ENCODE results near the gene ALK. TPM values are rescaled to one million over a fixed set of nuclear protein-coding genes. Genes with fewer than 3 reads are reported as not detected.

The ALK gene
- total RNA-seq, 2 donors from 2014 or later = 0.16 to 0.26 TPM

- H3K27me3 ChIP-seq = no peaks in the 10 kb centered on the region
- no peak overlapping the region for H3K4me3 ChIP-seq
- no peak for DNase-seq (ENCODE audit: low spot score)
- no peaks in the 10 kb centered on the region for H3K4me1 ChIP-seq
- H3K27ac ChIP-seq = no peak overlapping the region
- H3K9me3 ChIP-seq = no peaks in the 10 kb centered on the region
- no peak for TF ChIP-seq CTCF (IDR thresholded peaks at IDR 0.05)
- peaks cover 25% of the 10 kb centered on the region for H3K36me3 ChIP-seq
Measured at GRCh38 chr2:29166242-29167039, 754.9 kb downstream of the ALK start.

GRCh38 chr2:29165362-29166241, 755.8 kb downstream of the ALK start:
- no peak for DNase-seq (ENCODE audit: low spot score)
- TF ChIP-seq CTCF (IDR thresholded peaks at IDR 0.05) = no peak
- no peaks in the 10 kb centered on the region for H3K27me3 ChIP-seq
- no peaks in the 10 kb centered on the region for H3K9me3 ChIP-seq
- H3K36me3 ChIP-seq = peaks cover 33% of the 10 kb centered on the region
- no peak overlapping the region for H3K27ac ChIP-seq
- H3K4me3 ChIP-seq = no peak overlapping the region
- no peaks in the 10 kb centered on the region for H3K4me1 ChIP-seq

DNA sequence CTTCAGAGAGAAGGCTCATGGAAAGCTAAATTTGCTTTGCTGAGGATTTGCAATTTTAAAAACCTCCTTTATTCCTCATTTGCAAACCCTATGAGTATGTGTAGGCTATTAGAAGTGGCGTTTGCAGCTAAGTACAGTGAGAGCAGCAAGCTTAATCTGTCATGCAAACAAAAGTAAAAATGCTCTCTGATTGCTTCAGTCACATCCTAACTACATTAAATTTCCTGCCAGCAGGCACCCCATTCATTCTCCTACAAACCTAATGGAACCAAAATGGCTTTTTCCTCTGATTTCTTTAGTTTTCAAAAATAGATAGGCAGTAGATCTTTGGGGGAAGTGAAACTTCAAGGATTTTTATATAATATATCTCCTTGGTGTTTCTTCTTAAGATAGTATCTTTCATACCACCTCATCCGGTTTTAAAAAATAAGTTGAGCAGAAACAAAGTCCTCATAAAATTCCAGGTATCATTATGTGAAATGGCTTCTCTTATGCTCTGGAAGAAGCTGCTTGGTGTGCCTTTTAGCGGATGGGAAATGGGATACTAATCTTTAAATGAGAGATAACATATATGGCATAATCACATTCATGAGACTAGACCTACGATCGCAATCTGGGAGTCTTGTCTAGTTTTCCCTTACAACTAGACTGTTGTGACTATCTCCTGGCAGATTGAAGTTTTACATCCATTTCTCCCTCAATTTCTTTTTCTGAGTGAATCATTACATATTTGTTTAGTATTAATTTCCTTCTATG, 757.1 kb downstream of the ALK start:
- Histone ChIP-seq H3K4me3 (no peak overlapping the region), H3K27ac (no peak overlapping the region), H3K9me3 (no peaks in the 10 kb centered on the region), H3K36me3 (peaks cover 45% of the 10 kb centered on the region), H3K27me3 (no peaks in the 10 kb centered on the region), H3K4me1 (no peaks in the 10 kb centered on the region)
- TF ChIP-seq CTCF (IDR thresholded peaks at IDR 0.05) = no peak
- no peak for DNase-seq (ENCODE audit: low spot score)

DNA sequence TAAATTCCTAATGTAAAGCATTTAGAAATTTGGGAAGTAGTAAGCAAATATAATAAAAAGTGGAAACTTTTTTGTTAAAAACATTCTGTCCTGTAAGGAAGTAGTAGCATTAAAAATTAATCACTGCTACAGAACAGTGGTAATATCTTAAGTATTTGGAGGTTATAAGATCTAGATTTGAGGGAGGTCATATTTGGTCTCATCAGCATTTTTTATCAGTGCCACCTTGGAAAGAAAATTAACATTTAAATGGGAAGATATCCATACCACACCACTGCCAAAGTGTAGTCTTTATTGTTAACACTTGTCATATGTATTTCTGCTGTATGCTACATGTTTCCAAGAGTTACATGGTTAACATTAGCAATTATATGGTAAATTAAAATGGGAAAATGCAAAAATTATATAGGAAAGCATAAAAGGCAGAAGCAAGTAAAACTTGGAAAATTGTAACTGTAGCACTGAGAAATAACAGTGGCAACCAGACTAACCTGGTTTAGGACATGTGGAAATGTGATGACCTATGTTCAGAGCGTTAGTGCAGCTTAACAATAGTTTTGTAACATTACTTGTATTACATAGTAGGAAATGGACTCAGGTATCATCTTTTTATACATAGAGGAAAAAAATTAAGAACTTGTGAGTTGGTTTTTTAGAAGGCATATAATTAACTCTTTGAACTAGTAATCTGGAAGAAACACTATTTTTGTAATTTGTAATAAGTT, 759.0 kb downstream of the ALK start:
- Histone ChIP-seq H3K27me3 (no peaks in the 10 kb centered on the region), H3K27ac (no peak overlapping the region), H3K4me3 (no peak overlapping the region), H3K9me3 (no peaks in the 10 kb centered on the region), H3K4me1 (peaks cover 0 to 8% of the 10 kb centered on the region in 2 donors), H3K36me3 (peaks cover 56% of the 10 kb centered on the region)
- TF ChIP-seq CTCF (IDR thresholded peaks at IDR 0.05) = no peak
- no peak for DNase-seq (ENCODE audit: low spot score)

DNA sequence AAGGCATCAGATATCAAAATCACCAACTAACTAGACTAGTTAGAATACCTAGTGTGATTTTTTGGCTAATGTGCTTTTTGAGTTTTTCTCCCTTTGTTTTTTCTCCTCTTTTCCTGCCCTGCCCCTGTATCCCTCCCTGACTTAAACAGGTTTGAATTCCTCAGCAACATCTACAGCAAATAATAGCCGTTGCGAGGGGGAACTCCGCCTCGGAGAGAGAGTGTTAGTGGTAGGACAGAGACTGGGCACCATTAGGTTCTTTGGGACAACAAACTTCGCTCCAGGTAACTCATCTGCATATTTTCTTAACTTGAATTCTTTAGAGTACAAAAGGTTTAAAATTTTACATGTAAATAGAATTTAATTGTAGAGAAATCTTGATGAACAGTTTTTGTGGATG, 761.2 kb downstream of the ALK start:
- H3K27me3 ChIP-seq = no peaks in the 10 kb centered on the region
- H3K36me3 ChIP-seq = peaks cover 65% of the 10 kb centered on the region

More for the DNA sequence above, 761.2 kb downstream of the ALK start:
- no peak for TF ChIP-seq CTCF (IDR thresholded peaks at IDR 0.05)
- Histone ChIP-seq H3K4me3 (no peak overlapping the region), H3K27ac (no peak overlapping the region), H3K4me1 (peaks cover 0 to 11% of the 10 kb centered on the region in 2 donors), H3K9me3 (no peaks in the 10 kb centered on the region)
- DNase-seq (ENCODE audit: low spot score) = no peak

All from right atrium auricular region (tissue), 2 donors.